Measurements from ENCODE around the gene COPS7A. TPM values are rescaled to one million over a fixed set of nuclear protein-coding genes. Genes with fewer than 3 reads are reported as not detected.
"Not testable (repeated sequence)": the region's sequence is repeated elsewhere in the genome, so short reads cannot be mapped to it uniquely, and the experiment has no call there.

The COPS7A gene
- total RNA-seq, 2 experiments from 2014 or later, result 43.0 to 47.8 TPM

GRCh38 chr12:6742080-6742479, 18.2 kb downstream of the COPS7A start:
- DNase-seq; H3K4me3 Mint-ChIP-seq; intact Hi-C loops (cut with micrococcal nuclease); H3K27me3 Mint-ChIP-seq (ENCODE audit: low read depth); H3K9me3 Mint-ChIP-seq: not testable (repeated sequence)
- peaks cover 22% of the 10 kb centered on the region for H3K36me3 Mint-ChIP-seq (ENCODE audit: low read depth)
- H3K27ac Mint-ChIP-seq, result peak overlapping the region; percentile 21
- CTCF ChIA-PET, result interaction anchor here (1.0 to 3.9 kb wide), 3 partner anchors 12 to 123 kb away, joined by 3 to 22 read pairs (median 4); partner anchors contain the start of genes COPS7A and MLF2
- peaks cover 37% of the 10 kb centered on the region for H3K4me1 Mint-ChIP-seq (ENCODE audit: low read depth)

- peaks cover 27% of the 10 kb centered on the region for H3K36me3 Mint-ChIP-seq (ENCODE audit: low read depth)
- peaks cover 8% of the 10 kb centered on the region for H3K9me3 Mint-ChIP-seq
- CTCF ChIA-PET, result interaction anchor here (0.7 to 3.9 kb wide), 5 partner anchors 11 to 148 kb away, joined by 3 to 22 read pairs (median 3); partner anchors contain the start of genes COPS7A and MLF2
- no peak for DNase-seq
- H3K27me3 Mint-ChIP-seq (ENCODE audit: low read depth), result no peaks in the 10 kb centered on the region
- peaks cover 38% of the 10 kb centered on the region for H3K4me1 Mint-ChIP-seq (ENCODE audit: low read depth)
- H3K27ac Mint-ChIP-seq, result peak overlapping the region; percentile 71
- intact Hi-C loops (cut with micrococcal nuclease), result loop anchor here (1.0 kb wide), 1 partner anchor 19 kb away; the partner anchor contains the start of gene COPS7A
- no peak overlapping the region for H3K4me3 Mint-ChIP-seq
Measured at GRCh38 chr12:6742834-6743233, 19.0 kb downstream of the COPS7A start.

GRCh38 chr12:6743300-6743699, 19.5 kb downstream of the COPS7A start:
- peaks cover 31% of the 10 kb centered on the region for H3K36me3 Mint-ChIP-seq (ENCODE audit: low read depth)
- peak overlapping the region; percentile 71 for H3K27ac Mint-ChIP-seq
- intact Hi-C loops (cut with micrococcal nuclease), result loop anchor here (1.0 kb wide), 1 partner anchor 19 kb away; the partner anchor contains the start of gene COPS7A
- H3K9me3 Mint-ChIP-seq; H3K27me3 Mint-ChIP-seq (ENCODE audit: low read depth); H3K4me3 Mint-ChIP-seq: not testable (repeated sequence)
- CTCF ChIA-PET, result interaction anchor here (0.7 to 3.9 kb wide), 5 partner anchors 10 to 148 kb away, joined by 3 to 22 read pairs (median 3); partner anchors contain the start of genes COPS7A and MLF2
- H3K4me1 Mint-ChIP-seq (ENCODE audit: low read depth), result peaks cover 38% of the 10 kb centered on the region
- peak; percentile 57 for DNase-seq

GRCh38 chr12:6745741-6746525, 22.1 kb downstream of the COPS7A start:
- Mint-ChIP-seq H3K4me1 (ENCODE audit: low read depth) (peaks cover 38% of the 10 kb centered on the region), H3K4me3 (no peak overlapping the region), H3K36me3 (ENCODE audit: low read depth) (peaks cover 36% of the 10 kb centered on the region), H3K27me3 (ENCODE audit: low read depth) (no peaks in the 10 kb centered on the region), H3K9me3 (peaks cover 8% of the 10 kb centered on the region), H3K27ac (peak overlapping the region; percentile 90)
- CTCF ChIA-PET, result interaction anchor here (0.7 to 3.9 kb wide), 3 partner anchors 8 to 91 kb away, joined by 3 to 22 read pairs (median 3); partner anchors contain the start of gene MLF2
- peak; percentile 72 for DNase-seq
- intact Hi-C loops (cut with micrococcal nuclease), result no loop called here

- H3K4me3 Mint-ChIP-seq, result no peak overlapping the region
- H3K9me3 Mint-ChIP-seq, result peaks cover 8% of the 10 kb centered on the region
- CTCF ChIA-PET, result interaction anchor here (1.2 kb wide), 1 partner anchor 90 kb away, joined by 3 read pairs; no protein-coding TSS in a partner anchor
- H3K27me3 Mint-ChIP-seq (ENCODE audit: low read depth), result no peaks in the 10 kb centered on the region
- no peak for DNase-seq
- H3K4me1 Mint-ChIP-seq (ENCODE audit: low read depth), result peaks cover 44% of the 10 kb centered on the region
- H3K36me3 Mint-ChIP-seq (ENCODE audit: low read depth), result peaks cover 41% of the 10 kb centered on the region
- peak overlapping the region; percentile 54 for H3K27ac Mint-ChIP-seq
- intact Hi-C loops (cut with micrococcal nuclease), result no loop called here
Measured at GRCh38 chr12:6747216-6747615, 23.4 kb downstream of the COPS7A start.

- DNase-seq, result no peak
- Mint-ChIP-seq H3K9me3 (peaks cover 3% of the 10 kb centered on the region), H3K36me3 (ENCODE audit: low read depth) (peaks cover 41% of the 10 kb centered on the region), H3K4me1 (ENCODE audit: low read depth) (peaks cover 36% of the 10 kb centered on the region), H3K27ac (no peak overlapping the region), H3K4me3 (no peak overlapping the region), H3K27me3 (ENCODE audit: low read depth) (no peaks in the 10 kb centered on the region)
- CTCF ChIA-PET, result no interaction called here
- intact Hi-C loops (cut with micrococcal nuclease), result no loop called here
Measured at GRCh38 chr12:6748761-6749160, 24.9 kb downstream of the COPS7A start.

- H3K4me3 Mint-ChIP-seq, result no peak overlapping the region
- DNase-seq, result no peak
Measured at GRCh38 chr12:6750506-6750905, 26.7 kb downstream of the COPS7A start.

GRCh38 chr12:6751767-6752166, 27.9 kb downstream of the COPS7A start:
- no peaks in the 10 kb centered on the region for H3K9me3 Mint-ChIP-seq
- intact Hi-C loops (cut with micrococcal nuclease), result loop anchor here (2.0 kb wide), 1 partner anchor 83 kb away; no protein-coding TSS in a partner anchor
- H3K4me1 Mint-ChIP-seq (ENCODE audit: low read depth), result peaks cover 22% of the 10 kb centered on the region
- DNase-seq, result no peak
- H3K36me3 Mint-ChIP-seq (ENCODE audit: low read depth), result peaks cover 24% of the 10 kb centered on the region
- H3K27me3 Mint-ChIP-seq (ENCODE audit: low read depth), result no peaks in the 10 kb centered on the region
- H3K27ac Mint-ChIP-seq, result peak overlapping the region; percentile 97
- peak overlapping the region; percentile 96 for H3K4me3 Mint-ChIP-seq
- CTCF ChIA-PET, result interaction anchor here (0.9 to 9.9 kb wide), 10 partner anchors 8 to 197 kb away, joined by 4 to 166 read pairs (median 27); partner anchors contain the start of genes CD4, GPR162, LAG3 and P3H3

More at GRCh38 chr12:6750506-6750905, 26.7 kb downstream of the COPS7A start:
- Mint-ChIP-seq H3K27ac (peak overlapping the region; percentile 34), H3K27me3 (ENCODE audit: low read depth) (no peaks in the 10 kb centered on the region), H3K9me3 (no peaks in the 10 kb centered on the region), H3K36me3 (ENCODE audit: low read depth) (peaks cover 29% of the 10 kb centered on the region), H3K4me1 (ENCODE audit: low read depth) (peaks cover 28% of the 10 kb centered on the region)
- intact Hi-C loops (cut with micrococcal nuclease), result no loop called here
- CTCF ChIA-PET, result interaction anchor here (0.8 kb wide), 1 partner anchor 75 kb away, joined by 4 read pairs; no protein-coding TSS in a partner anchor

GRCh38 chr12:6752167-6752920, 28.5 kb downstream of the COPS7A start:
- Mint-ChIP-seq H3K36me3 (ENCODE audit: low read depth) (peaks cover 21% of the 10 kb centered on the region), H3K4me3 (peak overlapping the region; percentile 96), H3K27me3 (ENCODE audit: low read depth) (no peaks in the 10 kb centered on the region), H3K4me1 (ENCODE audit: low read depth) (peaks cover 21% of the 10 kb centered on the region), H3K27ac (peak overlapping the region; percentile 97), H3K9me3 (no peaks in the 10 kb centered on the region)
- CTCF ChIA-PET, result interaction anchor here (0.8 to 9.9 kb wide), 23 partner anchors 8 to 197 kb away, joined by 3 to 166 read pairs (median 11); partner anchors contain the start of genes CD4, COPS7A, GPR162 and LAG3
- intact Hi-C loops (cut with micrococcal nuclease), result loop anchor here (2.0 kb wide), 1 partner anchor 82 kb away; no protein-coding TSS in a partner anchor
- peak; percentile 45 for DNase-seq

- intact Hi-C loops (cut with micrococcal nuclease), result loop anchor here (1.0 to 2.0 kb wide), 13 partner anchors 13 to 185 kb away; partner anchors contain the start of genes CD4, COPS7A, ING4 and NOP2
- H3K27me3 Mint-ChIP-seq (ENCODE audit: low read depth), result no peaks in the 10 kb centered on the region
- H3K4me3 Mint-ChIP-seq, result peak within 1 kb of the TSS; percentile 96
- peak within 1 kb of the TSS; percentile 97 for H3K27ac Mint-ChIP-seq
- H3K4me1 Mint-ChIP-seq (ENCODE audit: low read depth), result peaks cover 25% of the 10 kb centered on the region
- CTCF ChIA-PET, result interaction anchor here (0.6 to 9.9 kb wide), 33 partner anchors 9 to 196 kb away, joined by 3 to 166 read pairs (median 5); partner anchors contain the start of genes CD4, CDCA3, COPS7A and GNB3
- H3K9me3 Mint-ChIP-seq, result no peaks in the 10 kb centered on the region
- peaks cover 14% of the 10 kb centered on the region for H3K36me3 Mint-ChIP-seq (ENCODE audit: low read depth)
- DNase-seq, result peak; percentile 99
Measured at GRCh38 chr12:6752921-6753771, 29.3 kb downstream of the COPS7A start, which contains the start of gene MLF2. Gene MLF2 (minus strand): TSS chr12:6753141. CDS start chr12:6752334, 807 bp downstream.
